HepG2 (cell line): ENCODE measurements around the gene LTA4H. TPM values are rescaled to one million over a fixed set of nuclear protein-coding genes. Genes with fewer than 3 reads are reported as not detected.

ENCODE experiments used
- ARID2 ChIP-seq: sonication (generic); formaldehyde crosslinking; IDR thresholded peaks from 2 replicates; pipeline ENCODE4 v1.8.1; 2022; ENCODE audit warnings: mild to moderate bottlenecking, missing genetic modification reagents, borderline replicate concordance
- HNRNPUL1 ChIP-seq: fragments of 200-400 bp; formaldehyde crosslinking; IDR thresholded peaks from 2 replicates; pipeline ENCODE4 v1.6.1; 2017; ENCODE audit warnings: low read depth, mild to moderate bottlenecking, low read length, moderate library complexity
- KLF6 ChIP-seq: IDR thresholded peaks from 2 replicates; pipeline ENCODE4 v1.8.0; 2016; ENCODE audit warnings: missing biosample characterization, missing genetic modification reagents
- POLR2AphosphoS5 ChIP-seq: IDR thresholded peaks from 2 replicates; pipeline ENCODE4 v1.6.1; 2012; ENCODE audit warnings: low read depth, low read length
- SMC3 ChIP-seq: IDR thresholded peaks from 2 replicates; pipeline ENCODE4 v1.6.1; 2011; ENCODE audit warnings: low read length, improper control_type of control experiment
- ZBTB20 ChIP-seq: sonication (generic); formaldehyde crosslinking; IDR thresholded peaks from 2 replicates; pipeline ENCODE4 v1.8.1; 2023; ENCODE audit warnings: missing genetic modification reagents, low read depth, mild to moderate bottlenecking, borderline replicate concordance
- ZNF160 ChIP-seq: sonication (generic); formaldehyde crosslinking; IDR thresholded peaks from 2 replicates; pipeline ENCODE4 v1.8.0; 2022; ENCODE audit warnings: mild to moderate bottlenecking, inconsistent platforms, missing genetic modification reagents
- ZNF7 ChIP-seq: IDR thresholded peaks from 2 replicates; pipeline ENCODE4 v1.6.1; 2016; ENCODE audit warnings: missing biosample characterization, missing genetic modification reagents
- ZNF724P ChIP-seq: sonication (generic); formaldehyde crosslinking; IDR thresholded peaks from 2 replicates; pipeline ENCODE4 v1.8.0; 2022; ENCODE audit warnings: missing genetic modification reagents, borderline replicate concordance
- ZNF737 ChIP-seq: sonication (generic); formaldehyde crosslinking; IDR thresholded peaks from 2 replicates; pipeline ENCODE4 v1.5.0; 2020; ENCODE audit warnings: missing genetic modification reagents, mild to moderate bottlenecking, borderline replicate concordance
- ZNF766 ChIP-seq: sonication (generic); formaldehyde crosslinking; IDR thresholded peaks from 2 replicates; pipeline ENCODE4 v1.5.0; 2020; ENCODE audit warnings: missing genetic modification reagents, borderline replicate concordance
- polyA plus RNA-seq, 8 experiments: library from polyadenylated mRNA; depleted of rRNA in 3 of 8; stranded (reverse) in 7 of 8; unstranded in 1 of 8; fragments of >200 nt; fragmentation: Illumina TruSeq in 4 of 8; extraction: Trizol in 4 of 8; gene quantifications; 2 replicates each; pipeline versions ENCODE4 v1.2.1 to v1.2.3, GENCODE V29; 2011 to 2016; ENCODE audit warnings: low read depth in 4 of 8, missing spikeins in 1 of 8, mixed read lengths in 1 of 8; ENCODE audit not compliant: insufficient read depth in 1 of 8
- total RNA-seq, 5 experiments: library from RNA; depleted of rRNA; stranded (reverse); fragments of >200 nt; fragmentation: Illumina TruSeq; extraction: Trizol; gene quantifications; 2 replicates each; pipeline ENCODE4 v1.2.3, GENCODE V29; 2016; ENCODE audit warnings: low read depth in 1 of 5
- TF ChIP-seq, protein P1 (sequence below): sonication (generic); formaldehyde crosslinking; conservative IDR thresholded peaks from 2 replicates; pipeline ENCODE4 v1.4.0; 2020; ENCODE audit warnings: missing genetic modification reagents
- TF ChIP-seq, protein P2 (sequence below): sonication (generic); formaldehyde crosslinking; IDR thresholded peaks from 2 replicates; pipeline ENCODE4 v1.4.0; 2020; ENCODE audit warnings: mild to moderate bottlenecking, low read depth, missing genetic modification reagents
- TF ChIP-seq, protein P3 (sequence below): sonication (generic); formaldehyde crosslinking; IDR thresholded peaks from 2 replicates; pipeline ENCODE4 v1.9.0; 2021; ENCODE audit warnings: missing genetic modification reagents, borderline replicate concordance
- TF ChIP-seq, protein P4 (sequence below): sonication (generic); formaldehyde crosslinking; IDR thresholded peaks from 2 replicates; pipeline ENCODE4 v1.4.0; 2020; ENCODE audit warnings: missing genetic modification reagents, borderline replicate concordance

LTA4H gene
- total and polyA plus RNA-seq, 2 of the 13 experiments (the other 11 are each of a cell fraction or from before 2014, with no cell fraction given): 87.5 to 90.4 TPM

DNA sequence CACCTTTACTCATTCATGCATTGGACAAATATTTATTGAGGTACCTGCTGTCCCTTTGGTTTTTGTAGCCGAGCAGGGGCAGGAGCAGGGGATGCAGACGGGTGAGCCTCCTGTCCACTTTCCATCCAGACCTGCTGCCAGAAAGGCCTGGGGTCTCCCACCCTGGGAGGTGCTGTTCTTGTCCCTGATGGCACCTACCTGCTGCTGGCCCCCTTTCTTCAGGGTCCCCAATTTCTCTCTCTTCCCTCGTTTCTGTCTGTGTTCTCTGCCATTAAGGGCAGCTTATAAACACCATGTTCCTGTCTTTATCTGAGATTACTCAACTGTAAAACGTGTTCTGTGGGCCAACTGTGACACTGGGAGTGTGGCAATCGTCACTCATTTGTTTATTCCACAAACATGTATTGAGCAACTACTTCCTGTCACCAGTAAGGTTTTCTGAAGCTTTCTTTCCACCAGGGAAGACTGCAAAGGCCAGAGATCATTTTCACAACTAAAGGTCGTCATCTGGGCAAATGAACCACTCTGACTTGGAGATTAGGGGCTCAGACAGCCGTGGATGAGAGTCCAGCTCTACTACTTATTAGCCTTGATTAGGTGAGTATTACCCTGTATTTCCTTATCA is 39.2 kb downstream of the LTA4H start, which contains the start of gene HAL (continued):
- TF ChIP-seq, protein P1, sequence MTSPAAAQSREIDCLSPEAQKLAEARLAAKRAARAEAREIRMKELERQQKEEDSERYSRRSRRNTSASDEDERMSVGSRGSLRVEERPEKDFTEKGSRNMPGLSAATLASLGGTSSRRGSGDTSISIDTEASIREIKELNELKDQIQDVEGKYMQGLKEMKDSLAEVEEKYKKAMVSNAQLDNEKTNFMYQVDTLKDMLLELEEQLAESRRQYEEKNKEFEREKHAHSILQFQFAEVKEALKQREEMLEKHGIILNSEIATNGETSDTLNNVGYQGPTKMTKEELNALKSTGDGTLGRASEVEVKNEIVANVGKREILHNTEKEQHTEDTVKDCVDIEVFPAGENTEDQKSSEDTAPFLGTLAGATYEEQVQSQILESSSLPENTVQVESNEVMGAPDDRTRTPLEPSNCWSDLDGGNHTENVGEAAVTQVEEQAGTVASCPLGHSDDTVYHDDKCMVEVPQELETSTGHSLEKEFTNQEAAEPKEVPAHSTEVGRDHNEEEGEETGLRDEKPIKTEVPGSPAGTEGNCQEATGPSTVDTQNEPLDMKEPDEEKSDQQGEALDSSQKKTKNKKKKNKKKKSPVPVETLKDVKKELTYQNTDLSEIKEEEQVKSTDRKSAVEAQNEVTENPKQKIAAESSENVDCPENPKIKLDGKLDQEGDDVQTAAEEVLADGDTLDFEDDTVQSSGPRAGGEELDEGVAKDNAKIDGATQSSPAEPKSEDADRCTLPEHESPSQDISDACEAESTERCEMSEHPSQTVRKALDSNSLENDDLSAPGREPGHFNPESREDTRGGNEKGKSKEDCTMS: no peak
- TF ChIP-seq ZBTB20: peak; percentile 89; the same call in 1 of the 2 replicates
- no peak; the same call in 1 of the 2 replicates for TF ChIP-seq POLR2AphosphoS5
- no peak for TF ChIP-seq ZNF7 (CRISPR knock-in tag)
- TF ChIP-seq ZNF160: peak; percentile 95
- peak; percentile 84; the same call in 1 of the 2 replicates for TF ChIP-seq ZNF766 (CRISPR knock-in tag)
- TF ChIP-seq KLF6 (CRISPR knock-in tag): peak; percentile 92; the same call in 1 of the 2 replicates
- TF ChIP-seq ZNF724P: no peak; the same call in 1 of the 2 replicates
- TF ChIP-seq, protein P2, sequence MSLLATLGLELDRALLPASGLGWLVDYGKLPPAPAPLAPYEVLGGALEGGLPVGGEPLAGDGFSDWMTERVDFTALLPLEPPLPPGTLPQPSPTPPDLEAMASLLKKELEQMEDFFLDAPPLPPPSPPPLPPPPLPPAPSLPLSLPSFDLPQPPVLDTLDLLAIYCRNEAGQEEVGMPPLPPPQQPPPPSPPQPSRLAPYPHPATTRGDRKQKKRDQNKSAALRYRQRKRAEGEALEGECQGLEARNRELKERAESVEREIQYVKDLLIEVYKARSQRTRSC (CRISPR knock-in tag): 0 out of 2 replicates have a peak, but pooled peaks have one; percentile 68
- no peak; the same call in 1 of the 2 replicates for TF ChIP-seq ZNF737
- TF ChIP-seq SMC3: peak; percentile 52
- no peak for TF ChIP-seq HNRNPUL1
- TF ChIP-seq ARID2 (CRISPR knock-in tag): no peak; the same call in 1 of the 2 replicates
- TF ChIP-seq, protein P3, sequence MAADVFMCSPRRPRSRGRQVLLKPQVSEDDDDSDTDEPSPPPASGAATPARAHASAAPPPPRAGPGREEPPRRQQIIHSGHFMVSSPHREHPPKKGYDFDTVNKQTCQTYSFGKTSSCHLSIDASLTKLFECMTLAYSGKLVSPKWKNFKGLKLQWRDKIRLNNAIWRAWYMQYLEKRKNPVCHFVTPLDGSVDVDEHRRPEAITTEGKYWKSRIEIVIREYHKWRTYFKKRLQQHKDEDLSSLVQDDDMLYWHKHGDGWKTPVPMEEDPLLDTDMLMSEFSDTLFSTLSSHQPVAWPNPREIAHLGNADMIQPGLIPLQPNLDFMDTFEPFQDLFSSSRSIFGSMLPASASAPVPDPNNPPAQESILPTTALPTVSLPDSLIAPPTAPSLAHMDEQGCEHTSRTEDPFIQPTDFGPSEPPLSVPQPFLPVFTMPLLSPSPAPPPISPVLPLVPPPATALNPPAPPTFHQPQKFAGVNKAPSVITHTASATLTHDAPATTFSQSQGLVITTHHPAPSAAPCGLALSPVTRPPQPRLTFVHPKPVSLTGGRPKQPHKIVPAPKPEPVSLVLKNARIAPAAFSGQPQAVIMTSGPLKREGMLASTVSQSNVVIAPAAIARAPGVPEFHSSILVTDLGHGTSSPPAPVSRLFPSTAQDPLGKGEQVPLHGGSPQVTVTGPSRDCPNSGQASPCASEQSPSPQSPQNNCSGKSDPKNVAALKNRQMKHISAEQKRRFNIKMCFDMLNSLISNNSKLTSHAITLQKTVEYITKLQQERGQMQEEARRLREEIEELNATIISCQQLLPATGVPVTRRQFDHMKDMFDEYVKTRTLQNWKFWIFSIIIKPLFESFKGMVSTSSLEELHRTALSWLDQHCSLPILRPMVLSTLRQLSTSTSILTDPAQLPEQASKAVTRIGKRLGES (CRISPR knock-in tag): no peak
- TF ChIP-seq, protein P4, sequence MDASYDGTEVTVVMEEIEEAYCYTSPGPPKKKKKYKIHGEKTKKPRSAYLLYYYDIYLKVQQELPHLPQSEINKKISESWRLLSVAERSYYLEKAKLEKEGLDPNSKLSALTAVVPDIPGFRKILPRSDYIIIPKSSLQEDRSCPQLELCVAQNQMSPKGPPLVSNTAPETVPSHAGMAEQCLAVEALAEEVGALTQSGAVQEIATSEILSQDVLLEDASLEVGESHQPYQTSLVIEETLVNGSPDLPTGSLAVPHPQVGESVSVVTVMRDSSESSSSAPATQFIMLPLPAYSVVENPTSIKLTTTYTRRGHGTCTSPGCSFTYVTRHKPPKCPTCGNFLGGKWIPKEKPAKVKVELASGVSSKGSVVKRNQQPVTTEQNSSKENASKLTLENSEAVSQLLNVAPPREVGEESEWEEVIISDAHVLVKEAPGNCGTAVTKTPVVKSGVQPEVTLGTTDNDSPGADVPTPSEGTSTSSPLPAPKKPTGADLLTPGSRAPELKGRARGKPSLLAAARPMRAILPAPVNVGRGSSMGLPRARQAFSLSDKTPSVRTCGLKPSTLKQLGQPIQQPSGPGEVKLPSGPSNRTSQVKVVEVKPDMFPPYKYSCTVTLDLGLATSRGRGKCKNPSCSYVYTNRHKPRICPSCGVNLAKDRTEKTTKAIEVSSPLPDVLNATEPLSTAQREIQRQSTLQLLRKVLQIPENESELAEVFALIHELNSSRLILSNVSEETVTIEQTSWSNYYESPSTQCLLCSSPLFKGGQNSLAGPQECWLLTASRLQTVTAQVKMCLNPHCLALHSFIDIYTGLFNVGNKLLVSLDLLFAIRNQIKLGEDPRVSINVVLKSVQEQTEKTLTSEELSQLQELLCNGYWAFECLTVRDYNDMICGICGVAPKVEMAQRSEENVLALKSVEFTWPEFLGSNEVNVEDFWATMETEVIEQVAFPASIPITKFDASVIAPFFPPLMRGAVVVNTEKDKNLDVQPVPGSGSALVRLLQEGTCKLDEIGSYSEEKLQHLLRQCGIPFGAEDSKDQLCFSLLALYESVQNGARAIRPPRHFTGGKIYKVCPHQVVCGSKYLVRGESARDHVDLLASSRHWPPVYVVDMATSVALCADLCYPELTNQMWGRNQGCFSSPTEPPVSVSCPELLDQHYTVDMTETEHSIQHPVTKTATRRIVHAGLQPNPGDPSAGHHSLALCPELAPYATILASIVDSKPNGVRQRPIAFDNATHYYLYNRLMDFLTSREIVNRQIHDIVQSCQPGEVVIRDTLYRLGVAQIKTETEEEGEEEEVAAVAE: peak; percentile 90
